ENCODE data around the gene DAP. TPM values are rescaled to one million over a fixed set of nuclear protein-coding genes. Genes with fewer than 3 reads are reported as not detected.

The DAP gene
- polyA plus RNA-seq (2013, experiment 1 of 2) = 78.1 TPM
- polyA plus RNA-seq (2013, experiment 2 of 2) = 78.6 TPM

- H3K9ac ChIP-seq (ENCODE audit: low read depth, low read length, poor library complexity) = peak within 1 kb of the TSS; percentile 91
- H3K4ac ChIP-seq (ENCODE audit: low read length) = no peak within 1 kb of the TSS
- peak within 1 kb of the TSS; percentile 44 for H3K23ac ChIP-seq (ENCODE audit: low read depth, low read length, poor library complexity)
- peaks cover 2% of the 10 kb centered on the region for H3K79me1 ChIP-seq (ENCODE audit: low read depth, low read length)
- peaks cover 0 to 1% of the 10 kb centered on the region in 2 donors for H3K4me1 ChIP-seq (ENCODE audit: control insufficient read depth in 2 of 2, insufficient read depth in 1 of 2, low read depth in 1 of 2, low read length in 2 of 2)
- H2BK120ac ChIP-seq (ENCODE audit: low read depth, low read length) = peak within 1 kb of the TSS; percentile 47
- peak within 1 kb of the TSS; percentile 59 for H3K27ac ChIP-seq (replicated peaks; ENCODE audit: low read length)
- DNase-seq (ENCODE audit: low spot score) = peak; percentile 79
- peak within 1 kb of the TSS; percentile 97 for H2AFZ ChIP-seq (ENCODE audit: low read length)
- no CpG with 5 or more reads among the region's 79 CpGs for WGBS, 2 donors (ENCODE audit: extremely low coverage in 2 of 2, insufficient read length in 2 of 2, insufficient replicate concordance in 1 of 2)
- peaks cover 0 to 5% (median 0%) of the 10 kb centered on the region in 3 experiments for H3K27me3 ChIP-seq (ENCODE audit: control insufficient read depth in 3 of 3, insufficient read depth in 3 of 3, low read depth in 1 of 3, low read length in 3 of 3)
- peak within 1 kb of the TSS; percentile 63 for H2BK15ac ChIP-seq (ENCODE audit: low read length)
- peak within 1 kb of the TSS; percentile 96 for H3K18ac ChIP-seq (ENCODE audit: low read length)
- H3K36me3 ChIP-seq (replicated peaks in 1 of 2; ENCODE audit: control insufficient read depth in 2 of 2, insufficient read depth in 2 of 2, low read length in 2 of 2) = peaks cover 2 to 14% of the 10 kb centered on the region in 2 donors
- H3K9me3 ChIP-seq (replicated peaks in 1 of 2; ENCODE audit: control insufficient read depth in 2 of 2, insufficient read depth in 1 of 2, low read depth in 1 of 2, low read length in 2 of 2) = no peaks in the 10 kb centered on the region
- peak within 1 kb of the TSS; percentile 59 for H3K4me2 ChIP-seq (ENCODE audit: insufficient read depth, low read length, poor library complexity, severe bottlenecking)
- no peak within 1 kb of the TSS for H4K91ac ChIP-seq (ENCODE audit: low read depth, low read length, poor library complexity)
- H3K14ac ChIP-seq (ENCODE audit: low read length) = no peak within 1 kb of the TSS
- no peak within 1 kb of the TSS for H2AK5ac ChIP-seq (ENCODE audit: low read depth, low read length)
- H2BK12ac ChIP-seq (ENCODE audit: low read length) = no peak within 1 kb of the TSS
- H3K4me3 ChIP-seq (ENCODE audit: low read length in 2 of 2) = peak within 1 kb of the TSS; percentile 68 to 85
- peak within 1 kb of the TSS; percentile 99 for H4K8ac ChIP-seq (ENCODE audit: low read depth, low read length)
- H2BK5ac ChIP-seq (ENCODE audit: low read length) = no peak within 1 kb of the TSS
These were observed at the start of gene DAP for GRCh38 chr5:10761185-10761932. Gene DAP, minus strand, starts transcription at chr5:10761234. Its CDS starts 166 bp downstream, at chr5:10761068.

GRCh38 chr5:10808347-10809226 lies 47.6 kb upstream of the DAP start:
- H3K4me2 ChIP-seq (ENCODE audit: insufficient read depth, low read length, poor library complexity, severe bottlenecking) = no peak overlapping the region
- H3K79me1 ChIP-seq (ENCODE audit: low read depth, low read length) = no peaks in the 10 kb centered on the region
- H2AK5ac ChIP-seq (ENCODE audit: low read depth, low read length) = no peak overlapping the region
- H3K4ac ChIP-seq (ENCODE audit: low read length) = no peak overlapping the region
- no peak overlapping the region for H2BK120ac ChIP-seq (ENCODE audit: low read depth, low read length)
- no peak overlapping the region for H4K8ac ChIP-seq (ENCODE audit: low read depth, low read length)
- no peak for DNase-seq (ENCODE audit: low spot score)
- no peak overlapping the region for H2BK12ac ChIP-seq (ENCODE audit: low read length)
- no peak overlapping the region for H3K4me3 ChIP-seq (ENCODE audit: low read length in 2 of 2)
- H3K27me3 ChIP-seq (ENCODE audit: control insufficient read depth in 3 of 3, insufficient read depth in 3 of 3, low read depth in 1 of 3, low read length in 3 of 3) = peaks cover 0 to 3% (median 0%) of the 10 kb centered on the region in 3 experiments
- no CpG with 5 or more reads among the region's 3 CpGs for WGBS, 2 donors (ENCODE audit: extremely low coverage in 2 of 2, insufficient read length in 2 of 2, insufficient replicate concordance in 1 of 2)
- H3K4me1 ChIP-seq (ENCODE audit: control insufficient read depth in 2 of 2, insufficient read depth in 1 of 2, low read depth in 1 of 2, low read length in 2 of 2) = no peaks in the 10 kb centered on the region
- H3K14ac ChIP-seq (ENCODE audit: low read length) = no peak overlapping the region
- H3K18ac ChIP-seq (ENCODE audit: low read length) = no peak overlapping the region
- H2BK5ac ChIP-seq (ENCODE audit: low read length) = no peak overlapping the region
- H3K23ac ChIP-seq (ENCODE audit: low read depth, low read length, poor library complexity) = no peak overlapping the region
- H3K27ac ChIP-seq (replicated peaks; ENCODE audit: low read length) = no peak overlapping the region
- no peaks in the 10 kb centered on the region for H3K36me3 ChIP-seq (replicated peaks in 1 of 2; ENCODE audit: control insufficient read depth in 2 of 2, insufficient read depth in 2 of 2, low read length in 2 of 2)
- H3K9ac ChIP-seq (ENCODE audit: low read depth, low read length, poor library complexity) = no peak overlapping the region
- no peak overlapping the region for H2AFZ ChIP-seq (ENCODE audit: low read length)
- H3K9me3 ChIP-seq (replicated peaks in 1 of 2; ENCODE audit: control insufficient read depth in 2 of 2, insufficient read depth in 1 of 2, low read depth in 1 of 2, low read length in 2 of 2) = no peaks in the 10 kb centered on the region
- H4K91ac ChIP-seq (ENCODE audit: low read depth, low read length, poor library complexity) = no peak overlapping the region
- no peak overlapping the region for H2BK15ac ChIP-seq (ENCODE audit: low read length)

- Histone ChIP-seq H3K27ac (replicated peaks; ENCODE audit: low read length) (no peak overlapping the region), H3K18ac (ENCODE audit: low read length) (no peak overlapping the region), H2BK5ac (ENCODE audit: low read length) (no peak overlapping the region), H2AK5ac (ENCODE audit: low read depth, low read length) (no peak overlapping the region), H3K4ac (ENCODE audit: low read length) (no peak overlapping the region), H3K4me1 (ENCODE audit: control insufficient read depth in 2 of 2, insufficient read depth in 1 of 2, low read depth in 1 of 2, low read length in 2 of 2) (peaks cover 0 to 2% of the 10 kb centered on the region in 2 donors), H4K8ac (ENCODE audit: low read depth, low read length) (no peak overlapping the region), H2BK15ac (ENCODE audit: low read length) (no peak overlapping the region), H3K79me1 (ENCODE audit: low read depth, low read length) (no peaks in the 10 kb centered on the region), H3K14ac (ENCODE audit: low read length) (no peak overlapping the region), H4K91ac (ENCODE audit: low read depth, low read length, poor library complexity) (no peak overlapping the region), H2BK120ac (ENCODE audit: low read depth, low read length) (no peak overlapping the region), H2BK12ac (ENCODE audit: low read length) (no peak overlapping the region), H3K4me3 (ENCODE audit: low read length in 2 of 2) (no peak overlapping the region), H3K36me3 (replicated peaks in 1 of 2; ENCODE audit: control insufficient read depth in 2 of 2, insufficient read depth in 2 of 2, low read length in 2 of 2) (no peaks in the 10 kb centered on the region), H3K9me3 (replicated peaks in 1 of 2; ENCODE audit: control insufficient read depth in 2 of 2, insufficient read depth in 1 of 2, low read depth in 1 of 2, low read length in 2 of 2) (no peaks in the 10 kb centered on the region), H3K9ac (ENCODE audit: low read depth, low read length, poor library complexity) (no peak overlapping the region), H2AFZ (ENCODE audit: low read length) (no peak overlapping the region), H3K27me3 (ENCODE audit: control insufficient read depth in 3 of 3, insufficient read depth in 3 of 3, low read depth in 1 of 3, low read length in 3 of 3) (no peaks in the 10 kb centered on the region), H3K4me2 (ENCODE audit: insufficient read depth, low read length, poor library complexity, severe bottlenecking) (no peak overlapping the region), H3K23ac (ENCODE audit: low read depth, low read length, poor library complexity) (no peak overlapping the region)
- no CpG with 5 or more reads among the region's 9 CpGs for WGBS, 2 donors (ENCODE audit: extremely low coverage in 2 of 2, insufficient read length in 2 of 2, insufficient replicate concordance in 1 of 2)
- DNase-seq (ENCODE audit: low spot score) = peak; percentile 9
These were observed 41.1 kb upstream of the DAP start for GRCh38 chr5:10801931-10802666.
